ENCODE measurements around the gene CERCAM. TPM values are rescaled to one million over a fixed set of nuclear protein-coding genes. Genes with fewer than 3 reads are reported as not detected.
A peak's percentile ranks its signal among the peaks of the same experiment; 100 is the strongest.

Gene CERCAM
- polyA plus RNA-seq, 3 donors: 31.2 to 32.3 (median 32.2) TPM

DNA sequence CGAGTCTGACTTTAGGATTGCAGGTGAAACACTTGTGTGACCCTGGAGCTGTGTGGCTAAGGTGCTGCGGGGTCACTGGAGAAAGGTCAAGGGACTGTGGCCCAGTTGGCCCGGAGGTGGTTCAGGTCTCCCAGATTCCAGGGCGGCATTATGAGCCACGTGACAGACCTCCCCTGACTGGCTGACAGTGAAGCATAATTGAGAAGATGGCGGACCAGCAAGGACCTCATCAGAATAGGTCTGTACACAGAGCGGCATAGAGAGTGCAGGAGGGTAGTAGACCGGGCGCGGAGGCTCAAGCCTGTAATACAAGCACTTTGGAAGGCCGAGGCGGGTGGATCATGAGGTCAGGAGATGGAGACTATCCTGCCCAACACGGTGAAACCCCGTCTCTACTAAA is 34.3 kb downstream of the CERCAM start:
- DNase-seq (ENCODE audit: low read depth in 3 of 3, low spot score in 2 of 3): no peak

DNA sequence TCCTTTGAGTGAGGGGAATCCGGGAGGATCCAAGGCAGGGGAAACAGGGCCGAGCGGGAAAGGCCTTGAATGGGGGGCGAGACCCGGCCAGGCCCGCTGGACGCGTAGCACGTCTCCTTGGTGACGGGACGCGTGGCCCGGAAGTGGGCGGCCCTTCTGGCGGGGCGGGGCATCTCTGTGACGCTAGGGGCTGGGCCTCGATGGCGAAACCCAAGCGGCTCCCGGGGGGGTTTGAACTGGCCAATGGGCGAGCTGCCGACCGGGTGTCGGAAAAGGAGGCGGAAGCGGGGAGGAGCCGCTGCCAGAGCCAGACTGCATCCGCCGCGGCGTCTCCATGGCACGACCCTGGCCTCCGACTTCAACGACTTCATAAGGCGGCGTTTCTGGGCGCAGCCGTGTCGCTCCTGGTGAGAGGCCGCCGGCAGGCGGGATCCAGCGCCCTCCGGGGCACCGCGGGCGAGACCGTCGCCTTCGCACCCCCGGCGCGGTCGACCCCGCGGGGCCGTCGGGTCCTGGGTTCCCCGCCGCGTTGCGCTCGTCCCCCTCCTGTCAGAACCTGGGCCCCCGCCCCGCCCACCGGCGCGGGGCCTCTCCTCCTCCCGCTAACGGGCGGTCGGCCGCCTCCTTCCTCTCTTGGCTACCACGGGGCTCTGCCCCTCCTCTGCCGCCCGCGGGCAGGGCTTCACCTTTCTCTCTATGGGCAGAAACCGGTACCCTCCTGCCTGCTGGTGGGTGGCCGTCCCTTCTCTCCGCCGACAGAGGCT is 35.4 kb downstream of the CERCAM start, which contains the start of gene ODF2:
ODF2 (plus strand) TSS at position 158 of the 764 bp plus-strand sequence; CDS start at position 244, 86 bp downstream.
- peak; percentile 87 to 92 (median 92) for DNase-seq (ENCODE audit: low read depth in 3 of 3, low spot score in 2 of 3)

DNA sequence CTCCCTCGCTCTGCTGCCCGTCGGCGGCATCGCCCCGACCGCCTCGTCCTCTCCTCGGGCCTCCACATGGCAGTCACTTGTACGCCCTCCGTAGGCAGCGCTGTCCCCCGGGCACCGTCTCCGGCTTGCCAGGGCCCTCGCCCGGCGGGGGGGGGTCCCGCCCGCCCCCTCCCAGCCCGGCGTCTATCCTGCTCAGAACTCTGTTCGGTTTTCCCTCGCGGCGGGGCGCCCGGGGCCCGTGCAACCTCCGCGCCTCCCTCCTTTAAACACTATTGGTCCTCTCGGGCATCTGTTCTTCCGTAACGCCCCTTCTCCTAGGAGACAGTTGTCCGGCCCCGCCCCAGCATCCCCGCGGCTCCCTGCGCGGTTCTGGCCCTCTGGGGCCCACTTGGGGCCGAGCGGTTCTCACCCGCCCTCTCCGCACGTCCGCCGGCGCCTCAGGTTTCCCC is 36.0 kb downstream of the CERCAM start:
- DNase-seq (ENCODE audit: low read depth in 3 of 3, low spot score in 2 of 3): peak in 1 of 3 donors; percentile 19

DNA sequence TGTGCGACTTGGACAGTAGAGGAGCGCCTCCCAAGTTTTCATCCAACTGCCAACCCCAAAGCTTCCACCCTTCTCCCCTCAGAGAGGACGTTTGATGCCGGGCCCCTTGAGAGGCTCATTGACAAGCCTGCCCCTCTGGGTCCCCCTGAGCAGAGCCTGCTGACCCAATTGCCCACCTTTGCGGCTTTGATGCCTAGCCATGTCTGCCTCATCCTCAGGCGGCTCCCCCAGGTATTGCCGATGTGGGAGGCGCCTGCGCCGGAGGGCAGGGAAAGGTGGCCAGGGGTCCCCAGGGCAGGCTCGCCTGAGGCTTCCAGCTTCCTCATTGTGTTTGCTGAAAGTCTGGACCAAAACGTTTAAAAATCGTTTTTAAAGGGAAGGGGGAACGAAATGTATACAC is 36.5 kb downstream of the CERCAM start:
- no peak for DNase-seq (ENCODE audit: low read depth in 3 of 3, low spot score in 2 of 3)

DNA sequence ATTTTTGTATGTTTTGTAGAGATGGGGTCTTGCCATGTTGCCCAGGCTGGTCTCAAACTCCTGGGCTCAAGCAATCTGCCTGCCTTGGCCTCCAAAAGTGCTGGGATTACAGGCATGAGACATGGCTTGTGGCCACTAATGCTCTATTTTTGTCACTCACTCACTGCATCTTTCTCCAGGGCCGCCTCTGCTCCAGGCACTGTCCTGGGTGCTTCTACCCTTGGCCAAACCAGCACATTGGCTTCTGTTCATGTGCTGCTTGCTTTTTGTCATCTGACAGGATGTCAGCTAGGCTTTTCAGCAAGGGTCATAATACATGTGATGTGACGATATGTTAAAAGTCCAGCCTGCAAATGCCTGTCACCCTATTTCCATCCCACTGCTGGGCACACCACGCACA is 38.4 kb downstream of the CERCAM start:
- DNase-seq (ENCODE audit: low read depth in 3 of 3, low spot score in 2 of 3): no peak

DNA sequence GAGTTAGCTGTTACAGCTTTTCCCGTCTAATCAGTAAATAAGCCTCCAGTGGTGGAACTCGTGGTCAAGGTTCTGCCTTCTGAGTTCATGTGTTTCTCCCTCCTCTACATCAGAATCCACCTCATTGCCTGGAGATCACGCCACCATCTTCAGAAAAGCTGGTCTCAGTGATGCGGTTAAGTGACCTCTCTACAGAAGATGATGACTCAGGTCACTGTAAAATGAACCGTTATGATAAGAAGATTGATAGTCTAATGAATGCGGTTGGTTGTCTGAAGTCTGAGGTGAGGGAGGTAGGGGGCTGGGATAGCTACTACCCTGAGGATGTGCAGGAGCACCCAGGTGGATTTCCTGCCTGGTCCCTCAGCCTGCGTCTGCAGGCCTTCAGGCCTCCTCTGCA is 48.4 kb downstream of the CERCAM start:
- no peak for DNase-seq (ENCODE audit: low read depth in 3 of 3, low spot score in 2 of 3)

DNA sequence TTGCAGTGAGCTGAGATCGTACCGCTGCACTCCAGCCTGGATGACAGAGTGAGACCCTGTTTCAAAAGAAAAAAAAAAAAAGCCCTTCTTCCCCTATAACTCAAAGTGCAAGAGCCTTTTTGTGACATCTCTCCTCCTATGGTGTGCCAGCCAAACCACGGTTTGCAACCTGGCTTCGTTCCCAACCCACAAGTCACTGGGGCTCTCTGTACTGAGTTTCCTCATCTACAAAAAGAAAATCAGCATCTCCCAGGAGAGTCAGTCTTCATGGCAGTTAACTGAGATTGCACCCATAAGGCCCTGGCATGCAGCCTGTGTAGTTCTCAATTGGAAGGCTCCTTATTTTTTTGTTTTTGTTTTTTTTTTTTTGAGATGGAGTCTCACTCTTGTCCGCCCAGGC is 49.9 kb downstream of the CERCAM start:
- DNase-seq (ENCODE audit: low read depth in 3 of 3, low spot score in 2 of 3): no peak

DNA sequence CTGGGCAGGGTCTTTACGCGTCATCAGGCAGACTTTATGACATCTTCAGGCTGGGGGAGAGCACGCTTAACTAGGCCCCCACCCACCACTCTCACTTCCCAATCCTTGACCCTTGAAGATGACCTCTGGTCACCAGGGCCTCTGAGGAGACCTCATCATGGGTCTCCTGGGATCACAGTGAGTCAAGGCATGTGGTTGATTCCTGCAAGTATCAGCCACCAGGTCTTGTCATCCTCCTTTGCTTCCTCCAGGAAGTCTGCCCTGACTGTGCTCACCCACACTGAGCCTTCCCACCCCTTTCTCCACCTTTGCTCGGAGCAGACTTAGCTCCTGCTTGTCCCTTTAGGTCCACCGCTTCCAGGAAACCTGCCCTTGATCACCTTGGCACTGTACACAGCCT is 52.4 kb downstream of the CERCAM start:
- no peak for DNase-seq (ENCODE audit: low read depth in 3 of 3, low spot score in 2 of 3)

DNA sequence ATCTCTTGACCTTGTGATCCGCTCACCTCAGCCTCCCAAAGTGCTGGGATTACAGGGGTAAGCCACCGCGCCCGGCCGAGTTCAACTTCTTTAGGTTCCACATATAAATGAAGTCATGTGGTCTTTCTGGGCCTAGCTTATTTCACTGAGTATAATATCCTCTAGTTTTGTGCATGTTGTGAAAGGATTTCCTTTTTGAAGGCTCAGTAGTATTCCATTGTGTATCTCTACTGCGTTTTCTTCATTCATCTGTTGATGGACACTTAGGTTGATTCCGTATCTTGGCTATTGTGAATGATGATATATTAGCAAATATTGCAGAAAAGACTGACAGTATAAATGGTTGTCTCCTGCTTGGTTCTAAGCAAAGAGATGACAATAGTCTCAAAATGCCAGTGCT is 55.2 kb downstream of the CERCAM start:
- DNase-seq (ENCODE audit: low read depth in 3 of 3, low spot score in 2 of 3): no peak

DNA sequence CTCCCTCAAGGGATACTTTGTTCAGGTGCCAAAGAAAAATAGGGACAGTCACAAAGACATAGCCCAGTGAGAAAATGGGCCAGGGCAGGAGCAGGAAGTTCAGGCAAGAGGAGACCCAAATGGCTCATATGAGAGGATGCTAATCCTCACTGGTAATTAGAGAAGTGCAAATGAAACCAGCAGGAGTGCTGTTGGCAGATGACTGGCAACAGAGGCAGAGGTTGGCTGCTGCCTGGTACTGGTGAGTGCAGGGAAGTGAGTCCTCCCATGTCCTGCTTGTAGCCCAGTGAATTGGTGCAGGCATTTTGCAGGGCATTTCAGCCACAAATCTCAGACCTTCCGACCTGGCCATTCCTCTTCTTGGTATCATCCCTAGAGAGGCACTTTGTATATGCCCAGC is 58.6 kb downstream of the CERCAM start:
- no peak for DNase-seq (ENCODE audit: low read depth in 3 of 3, low spot score in 2 of 3)

DNA sequence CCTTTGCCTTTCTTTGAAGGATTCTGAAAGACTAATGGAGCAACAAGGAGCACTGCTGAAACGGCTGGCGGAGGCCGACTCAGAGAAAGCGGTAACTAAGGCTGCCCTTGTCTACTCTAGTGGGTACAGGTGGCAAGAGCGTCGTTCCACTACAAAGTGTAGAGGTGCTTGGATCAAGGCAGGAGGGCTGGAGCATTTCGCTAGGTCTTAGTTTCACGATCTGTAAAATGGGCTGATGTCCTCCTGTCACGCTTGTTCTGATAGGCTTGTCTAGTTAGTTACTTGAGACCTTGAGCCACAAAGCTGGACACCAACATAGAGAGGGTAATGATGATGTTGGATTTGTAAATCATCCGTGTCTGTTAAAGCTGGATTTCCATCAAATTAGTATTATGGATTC is 60.9 kb downstream of the CERCAM start:
- no peak for DNase-seq (ENCODE audit: low read depth in 3 of 3, low spot score in 2 of 3)

DNA sequence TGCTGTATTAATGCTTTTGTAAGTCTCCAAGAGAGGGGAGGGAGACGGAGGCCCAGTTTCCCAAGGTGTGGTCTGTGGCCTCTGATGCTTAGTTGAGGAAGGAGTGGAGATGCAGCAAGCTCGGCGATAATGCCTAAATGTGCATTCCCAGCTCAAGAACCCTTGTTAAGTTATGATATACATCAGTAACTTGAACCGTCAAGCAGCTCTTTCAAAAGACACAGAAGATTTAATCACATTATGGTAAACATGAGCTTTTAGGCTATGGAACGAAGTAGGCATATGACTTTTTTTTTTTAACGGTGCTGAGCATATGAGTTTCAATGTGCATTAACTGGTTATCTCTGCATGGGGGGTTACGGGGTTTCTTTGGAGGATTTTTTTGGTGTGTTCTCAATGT is 61.5 kb downstream of the CERCAM start:
- no peak for DNase-seq (ENCODE audit: low read depth in 3 of 3, low spot score in 2 of 3)

DNA sequence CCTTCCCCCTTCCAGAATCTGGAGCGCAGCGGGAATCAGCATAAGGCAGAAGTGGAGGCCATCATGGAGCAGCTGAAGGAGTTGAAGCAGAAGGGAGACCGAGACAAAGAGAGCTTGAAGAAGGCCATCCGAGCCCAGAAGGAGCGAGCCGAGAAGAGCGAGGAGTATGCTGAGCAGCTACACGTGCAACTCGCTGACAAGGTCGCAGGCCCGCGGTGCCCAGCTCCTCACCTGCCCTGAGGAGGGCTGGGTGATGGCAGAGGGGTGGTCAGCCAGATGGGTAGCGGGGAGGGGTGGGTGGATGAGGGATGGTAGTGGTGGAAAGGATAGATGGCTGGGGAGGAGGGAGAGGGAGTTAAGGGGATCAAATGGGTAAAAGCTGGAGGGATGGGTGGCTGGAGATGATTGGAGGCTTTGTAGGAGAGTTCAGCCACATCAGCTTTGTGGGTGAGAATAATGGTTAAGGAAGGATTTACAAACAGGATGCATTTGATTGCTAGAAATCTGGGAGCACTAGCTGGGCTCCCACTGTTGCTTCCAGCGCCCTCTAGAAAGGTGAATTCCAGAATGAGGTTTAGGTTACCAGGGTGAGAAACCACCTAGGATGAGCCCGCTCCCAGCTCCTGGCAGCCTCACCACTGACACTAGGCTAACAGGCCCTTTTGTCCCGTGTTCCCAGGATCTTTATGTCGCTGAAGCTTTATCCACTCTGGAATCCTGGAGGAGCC is 64.2 kb downstream of the CERCAM start:
- DNase-seq (ENCODE audit: low read depth in 3 of 3, low spot score in 2 of 3): no peak

DNA sequence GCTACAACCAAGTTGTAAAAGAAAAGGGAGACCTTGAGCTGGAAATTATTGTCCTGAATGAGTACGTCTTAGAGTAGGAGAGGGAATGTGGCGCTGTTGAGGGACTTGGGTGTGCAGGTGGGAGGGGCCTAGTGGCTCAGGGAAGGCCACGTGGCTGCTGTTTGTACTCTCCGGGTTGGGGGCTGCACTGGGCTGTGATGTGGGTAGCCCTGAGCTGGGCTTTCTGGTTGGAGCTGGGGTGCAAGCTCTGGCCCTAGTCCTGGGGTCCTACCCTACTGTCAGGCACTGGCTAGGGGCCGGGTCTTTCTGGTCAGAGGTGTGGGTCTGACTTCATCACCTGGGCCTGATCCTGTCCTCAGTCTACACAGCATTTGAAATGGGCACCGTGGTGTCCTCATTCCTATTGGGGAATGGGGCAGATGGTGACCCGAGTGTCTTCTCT is 64.8 kb downstream of the CERCAM start:
- no peak for DNase-seq (ENCODE audit: low read depth in 3 of 3, low spot score in 2 of 3)

DNA sequence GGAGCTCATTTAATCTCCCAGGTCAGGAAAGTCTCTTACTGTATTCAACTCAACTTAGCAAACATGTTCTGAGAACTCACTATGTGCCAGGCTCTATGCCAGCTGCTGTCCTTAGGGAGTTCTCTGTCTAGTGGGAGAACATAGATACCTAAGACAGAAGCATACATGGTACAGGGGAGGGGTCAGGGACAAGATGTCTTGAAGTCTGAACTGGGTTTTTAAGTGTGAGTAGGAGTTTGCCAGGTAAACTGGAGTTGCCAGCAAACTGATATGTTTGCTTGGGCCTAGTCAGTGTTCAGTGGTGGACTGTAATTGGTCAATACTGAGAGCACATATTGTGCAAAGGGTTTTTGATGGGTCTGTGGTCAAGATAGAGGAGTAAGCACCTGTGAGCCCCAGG is 65.5 kb downstream of the CERCAM start:
- no peak for DNase-seq (ENCODE audit: low read depth in 3 of 3, low spot score in 2 of 3)

Other genes with a start within 250 kb of the CERCAM start
- gene CIZ1, start 229.3 kb upstream of the CERCAM start, polyA plus RNA-seq (ENCODE audit: insufficient read length in 3 of 3): 100 to 1,000 TPM; 105 to 106 (median 106) TPM
- 10 to 100 TPM; 72.8 to 78.4 (median 74.6) TPM for gene DNM1, start 217.5 kb upstream of the CERCAM start, polyA plus RNA-seq (ENCODE audit: insufficient read length in 3 of 3)
- 10 to 100 TPM; 67.6 to 71.2 (median 67.6) TPM for gene GOLGA2, start 144.8 kb upstream of the CERCAM start, polyA plus RNA-seq (ENCODE audit: insufficient read length in 3 of 3)
- 10 to 100 TPM; 33.7 to 36.4 (median 36.1) TPM for gene SWI5, start 144.6 kb upstream of the CERCAM start, polyA plus RNA-seq (ENCODE audit: insufficient read length in 3 of 3)
- 10 to 100 TPM; 39.2 to 41.7 (median 39.8) TPM for gene TRUB2, start 98.4 kb upstream of the CERCAM start, polyA plus RNA-seq (ENCODE audit: insufficient read length in 3 of 3)
- 10 to 100 TPM; 51.1 to 56.2 (median 53.4) TPM for gene COQ4, start 98.0 kb upstream of the CERCAM start, polyA plus RNA-seq (ENCODE audit: insufficient read length in 3 of 3)
- gene SLC27A4, start 80.3 kb upstream of the CERCAM start, polyA plus RNA-seq (ENCODE audit: insufficient read length in 3 of 3): 10 to 100 TPM; 15.2 to 19.0 (median 16.5) TPM
- gene URM1, start 49.5 kb upstream of the CERCAM start, polyA plus RNA-seq (ENCODE audit: insufficient read length in 3 of 3): 10 to 100 TPM; 51.4 to 60.4 (median 54.5) TPM
- 10 to 100 TPM; 39.6 to 43.7 (median 43.3) TPM for gene ODF2, start 35.1 kb downstream of the CERCAM start, polyA plus RNA-seq (ENCODE audit: insufficient read length in 3 of 3)
- 10 to 100 TPM; 31.5 to 32.1 (median 31.8) TPM for gene GLE1, start 83.9 kb downstream of the CERCAM start, polyA plus RNA-seq (ENCODE audit: insufficient read length in 3 of 3)
- 100 to 1,000 TPM; 288 to 327 (median 319) TPM for gene SPTAN1, start 131.7 kb downstream of the CERCAM start, polyA plus RNA-seq (ENCODE audit: insufficient read length in 3 of 3)
- gene DYNC2I2, start 236.0 kb downstream of the CERCAM start, polyA plus RNA-seq (ENCODE audit: insufficient read length in 3 of 3): 10 to 100 TPM; 54.2 to 58.1 (median 57.6) TPM

All from right renal cortex interstitium (tissue), 3 donors.